Activated B cell treated with CpG ODN at 0.5 μM for 24 hours (primary cell): ENCODE data around the gene OMP. TPM values are rescaled to one million over a fixed set of nuclear protein-coding genes. Genes with fewer than 3 reads are reported as not detected.

ENCODE experiments used
- ATAC-seq: fragments of 200-7000 bp; cut with Tn5 transposase; one replicate; pipeline ENCODE4 v1.10.0; 2021; ENCODE audit warnings: low read depth, mild to moderate bottlenecking, moderate library complexity
- CTCF ChIA-PET: fragments of 350-600 bp; sonication (Branson Sonifier 250); formaldehyde crosslinking; loops from one replicate; lab custom pipeline; 2021; ENCODE audit warnings: antibody characterized with exemption; lab: Charles Lee
- POLR2A ChIA-PET: fragments of 350-600 bp; sonication (Branson Sonifier 250); formaldehyde crosslinking; loops from one replicate; lab custom pipeline; 2021; ENCODE audit warnings: antibody characterized with exemption; lab: Charles Lee
- DNase-seq: peaks from one replicate; pipeline ENCODE4 v3.0.0; 2022
- H3K27ac Mint-ChIP-seq: one replicate; pipeline ENCODE4 v1.8.0; 2020; ENCODE audit warnings: mixed read lengths
- H3K27me3 Mint-ChIP-seq: one replicate; pipeline ENCODE4 v1.8.0; 2021; ENCODE audit warnings: mixed read lengths
- H3K36me3 Mint-ChIP-seq: one replicate; pipeline ENCODE4 v1.8.0; 2021; ENCODE audit warnings: low read depth, mixed read lengths
- H3K4me1 Mint-ChIP-seq: one replicate; pipeline ENCODE4 v1.8.0; 2021; ENCODE audit warnings: mixed read lengths
- H3K4me3 Mint-ChIP-seq: one replicate; pipeline ENCODE4 v1.8.0; 2020; ENCODE audit warnings: mild to moderate bottlenecking, mixed read lengths
- H3K9me3 Mint-ChIP-seq: one replicate; pipeline ENCODE4 v1.8.0; 2020; ENCODE audit warnings: mixed read lengths
- intact Hi-C: fragments of 100-400 bp; cut with micrococcal nuclease; formaldehyde crosslinking; loops from one replicate; pipeline ENCODE4 v1.15.1; 2024
- total RNA-seq: library from RNA; stranded (reverse); gene quantifications from 2 replicates; pipeline ENCODE4 v1.2.3, GENCODE V29; 2022
- TF ChIP-seq, protein P1 (sequence below): fragments of 200-600 bp; IDR thresholded peaks from one replicate; pipeline ENCODE4 v1.8.0; 2022; ENCODE audit warnings: antibody characterized with exemption, mild to moderate bottlenecking

The OMP gene
- total RNA-seq, 1 donor from 2014 or later, result not detected

DNA sequence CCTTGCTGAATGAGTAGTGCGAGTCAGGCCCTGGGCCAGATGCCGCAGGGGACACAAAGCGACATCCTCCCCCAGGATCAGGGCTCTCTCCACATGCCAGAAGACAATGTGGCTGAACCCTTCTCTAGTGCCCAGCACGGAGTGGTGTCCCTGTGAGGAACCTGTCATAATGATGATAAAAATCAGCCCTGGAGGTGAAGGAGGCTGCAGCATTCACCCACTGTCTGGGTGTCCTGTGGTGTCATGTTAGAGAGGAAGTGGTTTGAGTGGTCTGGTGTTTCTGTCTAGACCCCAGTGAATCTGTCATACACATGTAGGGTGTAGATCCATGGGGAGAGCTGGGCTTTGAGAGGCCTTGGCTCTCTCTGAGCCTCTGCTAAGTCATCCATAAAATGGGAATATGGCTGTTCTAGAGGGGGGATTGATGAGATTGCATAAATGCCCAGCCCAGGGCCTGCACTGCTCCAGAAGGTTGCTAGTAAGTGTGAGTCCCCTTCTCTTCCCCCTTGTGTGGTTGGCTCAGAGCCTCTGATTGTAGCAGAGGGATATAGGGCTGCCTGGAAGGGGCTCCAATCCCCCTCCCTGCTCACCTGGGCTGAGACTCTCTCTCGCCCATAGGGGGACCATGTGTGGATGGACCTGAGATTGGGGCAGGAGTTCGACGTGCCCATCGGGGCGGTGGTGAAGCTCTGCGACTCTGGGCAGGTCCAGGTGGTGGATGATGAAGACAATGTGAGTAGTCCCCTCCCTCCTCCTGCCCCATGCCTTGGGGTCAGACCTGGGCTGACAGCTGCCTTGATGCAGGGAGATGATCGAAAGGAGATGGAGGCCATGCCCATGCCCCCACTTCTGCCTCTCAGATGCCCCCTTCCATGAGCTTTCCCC lies 39.7 kb downstream of the OMP start:
- H3K4me3 Mint-ChIP-seq, result no peak overlapping the region
- peaks cover 10% of the 10 kb centered on the region for H3K27me3 Mint-ChIP-seq
- no peak for ATAC-seq
- H3K36me3 Mint-ChIP-seq, result no peaks in the 10 kb centered on the region
- H3K9me3 Mint-ChIP-seq, result no peaks in the 10 kb centered on the region
- H3K27ac Mint-ChIP-seq, result no peak overlapping the region
- intact Hi-C loops, result no loop called here
- ChIA-PET CTCF (no interaction called here), POLR2A (no interaction called here)
- TF ChIP-seq, protein P1, sequence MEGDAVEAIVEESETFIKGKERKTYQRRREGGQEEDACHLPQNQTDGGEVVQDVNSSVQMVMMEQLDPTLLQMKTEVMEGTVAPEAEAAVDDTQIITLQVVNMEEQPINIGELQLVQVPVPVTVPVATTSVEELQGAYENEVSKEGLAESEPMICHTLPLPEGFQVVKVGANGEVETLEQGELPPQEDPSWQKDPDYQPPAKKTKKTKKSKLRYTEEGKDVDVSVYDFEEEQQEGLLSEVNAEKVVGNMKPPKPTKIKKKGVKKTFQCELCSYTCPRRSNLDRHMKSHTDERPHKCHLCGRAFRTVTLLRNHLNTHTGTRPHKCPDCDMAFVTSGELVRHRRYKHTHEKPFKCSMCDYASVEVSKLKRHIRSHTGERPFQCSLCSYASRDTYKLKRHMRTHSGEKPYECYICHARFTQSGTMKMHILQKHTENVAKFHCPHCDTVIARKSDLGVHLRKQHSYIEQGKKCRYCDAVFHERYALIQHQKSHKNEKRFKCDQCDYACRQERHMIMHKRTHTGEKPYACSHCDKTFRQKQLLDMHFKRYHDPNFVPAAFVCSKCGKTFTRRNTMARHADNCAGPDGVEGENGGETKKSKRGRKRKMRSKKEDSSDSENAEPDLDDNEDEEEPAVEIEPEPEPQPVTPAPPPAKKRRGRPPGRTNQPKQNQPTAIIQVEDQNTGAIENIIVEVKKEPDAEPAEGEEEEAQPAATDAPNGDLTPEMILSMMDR, result no peak
- no peak for DNase-seq
- peaks cover 10% of the 10 kb centered on the region for H3K4me1 Mint-ChIP-seq

- ChIA-PET CTCF (no interaction called here), POLR2A (no interaction called here)
- Mint-ChIP-seq H3K27me3 (peaks cover 10% of the 10 kb centered on the region), H3K36me3 (no peaks in the 10 kb centered on the region), H3K4me1 (peaks cover 13% of the 10 kb centered on the region), H3K27ac (no peak overlapping the region), H3K9me3 (no peaks in the 10 kb centered on the region), H3K4me3 (no peak overlapping the region)
- ATAC-seq, result no peak
- TF ChIP-seq, protein P1, result no peak
- no peak for DNase-seq
- intact Hi-C loops, result no loop called here
These were observed 40.9 kb downstream of the OMP start for GRCh38 chr11:77143405-77144020.

GRCh38 chr11:77144196-77144856 lies 41.7 kb downstream of the OMP start:
- ChIA-PET CTCF (no interaction called here), POLR2A (no interaction called here)
- TF ChIP-seq, protein P1, result no peak
- DNase-seq, result no peak
- no peak for ATAC-seq
- intact Hi-C loops, result no loop called here
- Mint-ChIP-seq H3K9me3 (no peaks in the 10 kb centered on the region), H3K27ac (no peak overlapping the region), H3K4me1 (peaks cover 12% of the 10 kb centered on the region), H3K36me3 (no peaks in the 10 kb centered on the region), H3K4me3 (no peak overlapping the region), H3K27me3 (peaks cover 2% of the 10 kb centered on the region)

- no peak for ATAC-seq
- DNase-seq, result no peak
- no peaks in the 10 kb centered on the region for H3K36me3 Mint-ChIP-seq
- no peaks in the 10 kb centered on the region for H3K9me3 Mint-ChIP-seq
- intact Hi-C loops, result no loop called here
- CTCF ChIA-PET, result no interaction called here
- POLR2A ChIA-PET, result no interaction called here
- H3K27ac Mint-ChIP-seq, result no peak overlapping the region
- peaks cover 9% of the 10 kb centered on the region for H3K4me1 Mint-ChIP-seq
- TF ChIP-seq, protein P1, result no peak
- H3K4me3 Mint-ChIP-seq, result no peak overlapping the region
- peaks cover 2% of the 10 kb centered on the region for H3K27me3 Mint-ChIP-seq
These were observed 42.3 kb downstream of the OMP start for GRCh38 chr11:77144857-77145428.
